GM12873 (cell line): Measurements from ENCODE around the gene SH2D3C.

ENCODE experiments used
- TF ChIP-seq, protein P1 (sequence below): IDR thresholded peaks from 2 replicates; pipeline ENCODE4 v1.5.1; 2012; ENCODE audit warnings: low read depth, mild to moderate bottlenecking, moderate library complexity, low read length, control low read depth; ENCODE audit not compliant: insufficient read depth; ENCODE audit errors: missing control alignments

The SH2D3C gene

DNA sequence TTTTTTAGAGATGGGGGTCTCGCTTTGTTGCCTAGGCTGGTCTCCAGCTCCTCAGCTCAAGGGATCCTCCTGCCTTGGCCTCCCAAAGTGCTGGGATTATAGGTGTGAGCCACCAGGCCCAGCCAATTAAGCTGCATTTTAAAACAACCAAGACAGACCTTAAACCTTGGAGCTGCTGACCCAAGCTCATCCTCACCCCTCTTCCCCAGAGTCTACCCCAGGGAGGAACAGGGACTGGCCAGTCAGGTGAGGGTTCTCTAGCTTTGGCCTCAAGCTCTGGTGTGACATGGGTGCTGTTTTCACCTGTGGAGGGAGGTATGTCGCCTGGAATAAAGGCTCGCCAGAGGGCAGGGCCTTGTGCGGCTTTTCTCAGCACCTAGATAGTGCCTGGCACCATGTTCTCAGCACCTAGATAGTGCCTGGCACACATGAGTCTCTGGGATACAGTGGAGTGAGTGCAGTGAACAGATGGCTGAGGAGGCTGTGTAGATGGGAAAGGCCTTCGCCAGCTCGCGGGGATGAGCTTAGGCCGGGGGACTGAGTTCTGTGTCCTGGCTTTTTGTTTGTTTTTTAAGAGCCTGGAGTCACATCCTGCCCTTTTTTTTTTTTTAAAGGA lies 14.7 kb upstream of the SH2D3C start:
- TF ChIP-seq, protein P1, sequence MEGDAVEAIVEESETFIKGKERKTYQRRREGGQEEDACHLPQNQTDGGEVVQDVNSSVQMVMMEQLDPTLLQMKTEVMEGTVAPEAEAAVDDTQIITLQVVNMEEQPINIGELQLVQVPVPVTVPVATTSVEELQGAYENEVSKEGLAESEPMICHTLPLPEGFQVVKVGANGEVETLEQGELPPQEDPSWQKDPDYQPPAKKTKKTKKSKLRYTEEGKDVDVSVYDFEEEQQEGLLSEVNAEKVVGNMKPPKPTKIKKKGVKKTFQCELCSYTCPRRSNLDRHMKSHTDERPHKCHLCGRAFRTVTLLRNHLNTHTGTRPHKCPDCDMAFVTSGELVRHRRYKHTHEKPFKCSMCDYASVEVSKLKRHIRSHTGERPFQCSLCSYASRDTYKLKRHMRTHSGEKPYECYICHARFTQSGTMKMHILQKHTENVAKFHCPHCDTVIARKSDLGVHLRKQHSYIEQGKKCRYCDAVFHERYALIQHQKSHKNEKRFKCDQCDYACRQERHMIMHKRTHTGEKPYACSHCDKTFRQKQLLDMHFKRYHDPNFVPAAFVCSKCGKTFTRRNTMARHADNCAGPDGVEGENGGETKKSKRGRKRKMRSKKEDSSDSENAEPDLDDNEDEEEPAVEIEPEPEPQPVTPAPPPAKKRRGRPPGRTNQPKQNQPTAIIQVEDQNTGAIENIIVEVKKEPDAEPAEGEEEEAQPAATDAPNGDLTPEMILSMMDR = no peak

DNA sequence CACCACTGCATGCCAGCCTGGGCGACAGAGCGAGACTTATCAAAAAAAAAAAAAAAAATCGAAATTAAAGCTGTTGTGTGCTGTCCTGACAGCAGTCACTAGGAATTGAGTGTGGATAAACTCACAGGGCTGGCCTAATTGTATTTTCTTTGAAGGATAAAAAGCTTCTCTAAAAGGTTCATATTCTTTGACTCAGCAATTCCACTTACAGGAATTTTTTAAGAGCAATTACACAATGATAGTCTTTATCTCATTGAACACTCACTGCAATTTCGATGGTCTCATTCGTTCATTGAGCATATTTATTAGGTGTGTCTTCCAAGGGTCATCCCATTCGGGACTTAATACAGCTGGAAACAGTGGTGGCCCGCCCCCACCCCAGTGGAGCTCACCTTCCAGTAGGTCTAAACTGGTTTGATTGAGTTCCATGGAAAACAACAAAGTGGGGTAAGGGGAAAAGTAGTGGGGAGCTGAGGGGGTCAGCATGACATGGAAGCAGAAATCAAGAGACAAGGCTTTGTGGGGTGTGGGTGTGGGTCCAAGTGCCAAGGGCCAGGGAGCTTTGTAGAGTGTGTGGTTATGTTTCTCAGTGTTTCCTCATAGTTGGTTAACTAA lies 14.1 kb upstream of the SH2D3C start:
- TF ChIP-seq, protein P1 = no peak

DNA sequence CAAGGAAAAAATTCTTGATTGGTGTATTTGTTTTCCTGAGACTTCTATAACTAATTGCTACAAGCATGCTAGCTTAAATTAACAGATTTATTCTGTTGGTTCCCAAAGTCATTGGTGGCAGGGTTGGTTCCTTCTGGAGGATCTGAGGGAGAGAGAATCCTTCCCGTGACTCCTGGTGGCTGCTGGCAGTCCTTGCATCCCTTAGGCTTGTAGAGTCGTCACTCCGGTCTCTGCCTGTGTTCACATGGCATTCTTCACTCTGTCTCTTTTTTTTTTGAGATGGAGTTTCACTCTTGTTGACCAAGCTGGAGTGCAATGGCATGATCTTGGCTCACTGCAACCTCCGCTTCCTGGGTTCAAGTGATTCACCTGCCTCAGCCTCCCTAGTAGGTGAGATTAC lies 12.6 kb upstream of the SH2D3C start:
- TF ChIP-seq, protein P1 = no peak

DNA sequence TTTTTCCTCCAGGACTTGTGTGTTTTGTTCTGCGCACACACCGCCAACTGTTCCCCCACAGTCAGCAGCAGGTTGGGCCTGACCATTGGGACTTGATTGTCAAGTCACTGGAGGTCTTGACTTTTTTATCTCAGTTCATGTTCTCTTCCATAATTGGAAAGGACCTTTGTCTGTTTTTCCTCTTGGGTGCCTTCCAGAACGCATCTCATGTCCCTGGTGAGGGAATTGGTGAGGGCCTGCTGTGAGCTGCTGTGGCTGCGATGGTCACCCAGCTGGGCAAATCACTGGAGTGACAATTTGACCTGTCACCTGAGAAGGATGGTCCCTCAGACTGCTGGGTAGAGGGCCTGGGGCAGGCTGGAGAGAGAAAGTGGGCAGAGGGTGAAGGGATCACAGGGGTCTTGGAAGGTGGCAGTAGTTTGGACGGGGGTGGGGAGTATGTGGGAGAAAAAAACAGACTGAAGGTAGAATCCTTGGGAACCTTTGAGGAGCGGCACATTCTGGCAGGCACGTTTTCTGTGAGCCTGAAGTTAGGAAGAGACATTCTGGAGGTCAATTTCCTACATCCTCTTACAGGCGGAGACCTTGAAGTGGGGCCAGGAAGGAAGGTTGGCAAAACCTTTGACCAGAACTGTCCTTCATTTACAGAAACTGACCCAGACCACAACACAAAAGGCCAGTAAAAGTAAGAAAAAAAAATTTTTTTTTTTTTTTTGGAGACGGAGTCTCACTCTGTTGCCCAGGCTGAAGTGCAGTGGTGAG lies 11.8 kb upstream of the SH2D3C start:
- TF ChIP-seq, protein P1 = no peak

DNA sequence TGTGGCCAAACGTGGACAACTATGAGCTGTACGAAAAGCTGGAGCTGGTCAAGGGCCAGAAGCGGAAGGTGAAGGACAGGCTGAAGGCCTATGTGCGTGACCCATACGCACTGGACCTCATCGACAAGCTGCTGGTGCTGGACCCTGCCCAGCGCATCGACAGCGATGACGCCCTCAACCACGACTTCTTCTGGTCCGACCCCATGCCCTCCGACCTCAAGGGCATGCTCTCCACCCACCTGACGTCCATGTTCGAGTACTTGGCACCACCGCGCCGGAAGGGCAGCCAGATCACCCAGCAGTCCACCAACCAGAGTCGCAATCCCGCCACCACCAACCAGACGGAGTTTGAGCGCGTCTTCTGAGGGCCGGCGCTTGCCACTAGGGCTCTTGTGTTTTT lies 10.7 kb upstream of the SH2D3C start:
- TF ChIP-seq, protein P1 = no peak

DNA sequence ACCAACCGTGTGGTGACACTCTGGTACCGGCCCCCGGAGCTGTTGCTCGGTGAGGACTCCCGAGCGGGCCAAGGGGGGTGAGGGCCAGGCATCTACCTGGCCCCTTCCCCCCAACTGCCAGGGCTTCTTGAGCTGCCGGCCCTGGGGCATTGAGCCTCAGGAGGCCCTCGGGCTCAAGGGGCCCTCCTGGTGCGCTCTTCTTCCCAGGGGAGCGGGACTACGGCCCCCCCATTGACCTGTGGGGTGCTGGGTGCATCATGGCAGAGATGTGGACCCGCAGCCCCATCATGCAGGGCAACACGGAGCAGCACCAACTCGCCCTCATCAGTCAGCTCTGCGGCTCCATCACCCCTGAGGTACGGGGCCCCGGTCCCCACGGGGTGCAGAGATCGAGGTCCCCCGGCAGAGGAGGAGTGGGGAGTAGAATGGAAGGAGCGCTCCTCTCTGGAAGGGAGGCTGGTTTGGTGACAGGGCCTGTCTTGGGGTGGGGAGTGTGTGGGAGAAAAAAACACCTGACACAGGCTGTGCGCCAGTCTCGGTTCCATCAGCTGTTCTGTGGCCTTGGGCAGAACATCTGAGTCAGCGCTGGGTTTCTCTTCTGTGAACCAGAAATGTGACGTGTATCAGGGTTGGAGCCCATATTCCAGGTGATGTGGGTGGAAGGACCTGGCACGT lies 10.0 kb upstream of the SH2D3C start:
- TF ChIP-seq, protein P1 = no peak

DNA sequence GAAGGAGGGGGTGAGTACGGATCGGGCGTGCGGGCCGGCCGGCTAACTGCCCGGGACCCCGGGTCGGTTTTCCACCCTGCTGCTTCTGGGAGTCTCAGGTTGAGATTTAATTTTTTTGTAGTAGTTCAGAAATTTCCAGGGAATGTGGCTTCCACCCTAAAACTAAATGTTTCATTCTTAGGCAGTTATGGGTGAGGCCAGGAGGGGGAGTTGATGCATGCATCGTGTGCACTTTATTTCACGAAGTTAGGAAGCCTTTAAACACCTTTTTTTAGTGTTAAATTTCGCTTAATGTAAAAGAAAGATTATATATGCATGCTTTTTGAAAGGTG lies 8.3 kb upstream of the SH2D3C start:
- TF ChIP-seq, protein P1 = peak; percentile 40
